Spleen (tissue), 7 donors: Measurements from ENCODE around the gene GSK3B.

Experiments
- CTCF ChIP-seq, 11 experiments: fragments of 200-600 bp in 7 of 11; fragments of 450-650 bp in 4 of 11; sonication (generic) in 4 of 11; IDR thresholded peaks in 8 of 11; conservative IDR thresholded peaks in 3 of 11; 1 replicate in 7 of 11; 2 replicates in 4 of 11; pipeline versions ENCODE4 v1.4.0 to v1.8.0; 2016 to 2021; ENCODE audit warnings: antibody characterized with exemption in 11 of 11, inconsistent platforms in 4 of 11, mild to moderate bottlenecking in 1 of 11
- POLR2A ChIP-seq, 3 donors: fragments of 450-650 bp; IDR thresholded peaks; one replicate each; pipeline ENCODE4 v1.5.1; 2017; ENCODE audit warnings: antibody characterized with exemption in 3 of 3, mild to moderate bottlenecking in 1 of 3
- donor health status: DM: no; HTN: no; CAD: no; lungs with moderate emphysema.
- donor health status: DM: no; HTN: no; CAD: no.
- donor health status: DM: no; HTN: no; CAD: no.

DNA sequence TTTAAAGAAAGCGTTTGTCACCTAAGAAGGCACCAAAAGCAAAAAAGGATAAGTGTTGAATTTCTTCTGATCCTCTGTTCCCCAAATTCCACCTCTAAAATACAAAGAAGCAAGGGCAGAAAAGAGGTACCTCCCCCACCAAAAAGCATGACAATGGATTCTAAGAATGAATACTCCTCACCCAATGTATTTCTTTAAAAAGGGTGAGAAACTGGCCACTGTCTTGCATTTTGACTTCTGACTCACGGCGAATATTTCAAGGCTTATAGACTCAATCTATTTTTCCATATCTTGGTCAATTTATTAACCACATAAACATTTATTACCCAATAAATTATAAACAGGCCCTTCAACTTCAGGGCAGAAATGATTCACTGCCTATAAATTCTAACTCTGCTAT, 181.2 kb downstream of the GSK3B start:
- TF ChIP-seq CTCF (IDR thresholded peaks at IDR 0.05 in 8 of 11, conservative IDR thresholded peaks at IDR 0.05 in 3 of 11) (no peak), POLR2A (IDR thresholded peaks at IDR 0.05) (no peak)
